ENCODE measurements around the gene ZNF622.
"Not testable (repeated sequence)": the region's sequence is repeated elsewhere in the genome, so short reads cannot be mapped to it uniquely, and the experiment has no call there.

ZNF622 gene

DNA sequence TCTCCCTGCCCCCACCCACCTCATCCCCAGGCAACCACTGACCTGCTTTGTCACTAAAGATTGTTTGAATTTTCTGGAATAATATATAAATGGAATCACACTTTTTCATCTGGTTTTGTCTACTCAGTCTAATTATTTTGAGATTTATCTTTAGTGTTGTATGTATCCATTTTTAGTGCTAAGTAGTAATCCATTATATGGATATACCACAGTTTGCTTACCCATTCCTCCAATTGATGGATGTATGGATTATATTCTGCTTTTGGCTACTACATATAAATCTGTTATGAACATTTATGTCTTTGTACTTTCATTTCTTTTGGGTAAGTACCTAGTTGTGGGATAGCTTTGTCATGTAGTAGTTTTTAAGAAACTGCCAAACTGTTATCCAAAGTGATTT, 14.5 kb upstream of the ZNF622 start:
- DNase-seq (ENCODE audit: low spot score) = no peak

DNA sequence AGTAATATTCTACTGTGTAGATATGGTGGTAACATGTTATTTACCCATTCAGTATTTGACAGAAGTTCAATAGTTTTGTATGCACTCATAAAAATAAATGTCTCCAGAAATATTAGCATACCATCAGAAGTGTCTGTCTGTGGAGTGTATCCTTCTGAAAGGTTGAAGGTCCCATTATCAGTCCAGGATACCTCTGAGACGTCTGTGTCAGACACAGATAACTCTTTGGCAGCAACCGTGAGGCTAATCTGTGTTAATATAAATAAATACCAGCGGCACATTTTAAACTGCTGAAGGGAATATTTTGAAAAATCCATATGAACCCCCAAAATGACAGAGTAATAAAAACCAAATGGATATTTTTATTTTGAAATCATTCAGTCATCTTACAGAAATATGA, 11.9 kb upstream of the ZNF622 start:
- DNase-seq (ENCODE audit: low spot score) = no peak

GRCh38 chr5:16476417-16476816, 10.8 kb upstream of the ZNF622 start:
- not testable (repeated sequence) for DNase-seq (ENCODE audit: low spot score)

DNA sequence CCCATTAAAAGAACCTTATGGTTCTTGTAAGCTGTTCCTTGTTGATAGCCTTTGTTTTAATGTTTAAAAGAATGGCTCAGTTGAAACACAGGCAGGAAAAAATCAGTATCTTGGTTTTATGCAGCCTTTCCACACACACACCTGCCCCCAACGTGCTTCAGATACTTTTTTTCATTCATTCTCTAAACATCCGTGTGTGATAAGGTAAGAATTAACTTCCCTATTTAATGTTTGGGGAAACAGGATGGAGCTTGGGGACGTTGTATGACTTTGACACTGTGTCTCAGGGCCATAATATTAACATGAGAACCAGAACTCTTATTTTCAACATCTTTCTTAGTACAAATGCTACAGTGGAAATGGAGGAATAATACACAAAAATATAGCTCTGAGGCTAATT, 5.8 kb upstream of the ZNF622 start:
- DNase-seq (ENCODE audit: low spot score) = no peak

GRCh38 chr5:16467363-16468219, 2.0 kb upstream of the ZNF622 start:
- no peak for DNase-seq (ENCODE audit: low spot score)

GRCh38 chr5:16464664-16465543, 696 bp downstream of the ZNF622 start:
- peak; percentile 24 for DNase-seq (ENCODE audit: low spot score)

GRCh38 chr5:16464231-16464630, 1.4 kb downstream of the ZNF622 start:
- DNase-seq (ENCODE audit: low spot score) = no peak

DNA sequence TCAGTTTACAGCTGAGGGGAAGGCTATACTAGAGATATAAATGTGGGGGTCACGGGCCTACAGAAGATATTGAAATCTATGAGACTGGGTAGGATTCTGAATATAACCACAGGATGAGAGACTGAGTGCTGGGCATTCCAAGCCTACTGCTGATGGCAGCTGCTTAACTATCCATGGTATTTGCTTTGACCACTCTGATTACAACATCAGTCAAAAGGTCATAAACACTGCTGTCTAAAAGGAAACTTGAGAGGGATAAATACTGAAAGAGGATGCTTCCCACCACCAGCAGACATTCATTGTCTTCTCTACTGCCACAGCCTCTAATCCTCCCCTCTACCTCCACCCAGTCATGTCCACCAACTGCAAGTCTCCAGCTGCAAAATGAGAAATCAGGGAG, 3.8 kb downstream of the ZNF622 start:
- DNase-seq (ENCODE audit: low spot score) = no peak

DNA sequence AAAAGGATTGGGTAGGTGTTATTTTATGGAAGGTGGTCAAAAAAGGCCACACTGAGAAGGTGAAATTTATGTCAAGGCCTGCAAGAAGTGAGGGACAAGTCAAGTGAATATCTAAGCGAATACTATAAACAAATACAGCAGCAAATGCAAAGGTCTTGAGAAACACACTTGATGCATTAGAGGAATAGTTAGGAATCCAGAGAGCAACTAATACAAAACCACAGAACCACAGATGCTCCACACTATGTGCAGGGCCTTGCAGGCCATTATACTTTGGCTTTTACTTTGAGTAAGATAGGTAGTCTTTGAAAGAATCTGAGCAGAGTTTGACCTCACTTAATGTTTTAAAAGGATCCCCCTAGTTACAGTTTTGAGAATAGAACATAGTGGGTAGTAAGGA, 4.6 kb downstream of the ZNF622 start:
- no peak for DNase-seq (ENCODE audit: low spot score)

- DNase-seq (ENCODE audit: low spot score) = no peak
These were observed 6.1 kb downstream of the ZNF622 start for GRCh38 chr5:16459451-16459850.

GRCh38 chr5:16457853-16458252, 7.7 kb downstream of the ZNF622 start:
- no peak for DNase-seq (ENCODE audit: low spot score)

DNA sequence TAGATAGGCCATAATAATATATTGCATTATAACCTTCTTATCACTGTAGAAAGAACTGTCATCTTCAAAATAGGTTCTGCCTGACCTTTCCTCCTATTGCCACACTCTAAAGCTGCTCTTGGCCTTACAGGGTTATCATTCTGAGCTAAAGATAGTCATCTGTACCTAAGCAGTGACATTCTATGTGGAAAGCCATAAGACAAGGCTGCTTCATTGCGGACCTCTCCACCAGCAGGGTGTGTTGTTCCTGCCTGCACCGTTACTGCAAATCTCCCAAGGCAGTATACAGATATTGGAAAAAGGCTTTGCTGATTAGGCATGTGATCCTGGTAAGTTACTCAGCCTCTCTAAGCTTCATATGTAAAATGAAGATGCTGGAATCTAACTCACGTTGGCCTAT, 8.1 kb downstream of the ZNF622 start:
- DNase-seq (ENCODE audit: low spot score) = peak; percentile 29

DNA sequence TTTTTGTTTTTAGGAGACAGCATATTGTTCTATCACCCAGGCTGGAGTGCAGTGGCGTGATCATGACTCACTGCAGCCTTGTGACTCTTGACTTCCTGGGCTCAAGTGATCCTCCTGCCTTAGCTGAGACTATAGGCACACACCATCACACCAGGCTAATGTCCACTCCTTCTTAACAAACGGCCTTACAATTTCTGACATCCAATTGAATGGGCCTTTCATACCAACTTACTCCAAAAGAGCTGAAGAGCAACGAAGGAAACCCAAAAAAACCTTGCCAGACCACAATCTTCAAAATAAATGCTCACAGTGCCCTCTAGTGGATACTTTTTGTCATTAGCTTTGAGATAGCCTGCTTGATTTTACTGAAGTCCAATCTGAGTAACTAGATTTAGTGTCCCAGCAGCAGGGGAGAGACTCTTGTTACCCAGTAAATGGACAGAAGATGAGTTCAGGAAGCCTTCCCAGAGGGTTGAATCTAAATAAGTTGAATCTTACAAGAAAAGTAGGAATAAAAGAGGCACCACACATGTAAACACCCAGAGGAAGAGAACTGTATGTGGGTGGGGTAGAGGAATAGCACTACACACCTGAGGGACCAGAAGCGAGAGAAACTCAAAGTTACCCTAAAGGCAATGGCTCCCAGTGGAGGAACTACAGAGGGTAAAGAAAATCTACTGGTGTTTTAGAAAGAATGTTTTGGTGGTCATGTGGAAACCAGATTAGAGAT, 9.3 kb downstream of the ZNF622 start:
- DNase-seq (ENCODE audit: low spot score) = peak; percentile 57

DNA sequence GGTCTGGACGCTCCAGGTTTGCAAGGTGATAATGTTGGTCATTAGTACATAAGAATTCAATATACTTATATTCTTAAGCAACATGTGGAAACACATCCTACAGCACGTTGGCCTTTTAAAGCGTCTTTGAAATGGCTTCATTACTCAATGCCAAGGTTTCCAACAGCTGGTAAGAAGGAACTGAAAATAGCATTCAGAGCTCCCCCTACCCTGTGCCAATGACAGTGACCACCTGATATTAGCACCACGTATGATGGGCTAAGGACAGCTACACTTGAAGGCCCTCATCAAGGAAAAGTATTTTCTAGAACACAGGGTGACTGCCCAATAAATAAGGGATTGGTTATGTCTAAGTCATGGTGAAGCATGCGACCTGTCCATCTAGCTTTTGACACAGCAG, 9.9 kb downstream of the ZNF622 start:
- no peak for DNase-seq (ENCODE audit: low spot score)

DNA sequence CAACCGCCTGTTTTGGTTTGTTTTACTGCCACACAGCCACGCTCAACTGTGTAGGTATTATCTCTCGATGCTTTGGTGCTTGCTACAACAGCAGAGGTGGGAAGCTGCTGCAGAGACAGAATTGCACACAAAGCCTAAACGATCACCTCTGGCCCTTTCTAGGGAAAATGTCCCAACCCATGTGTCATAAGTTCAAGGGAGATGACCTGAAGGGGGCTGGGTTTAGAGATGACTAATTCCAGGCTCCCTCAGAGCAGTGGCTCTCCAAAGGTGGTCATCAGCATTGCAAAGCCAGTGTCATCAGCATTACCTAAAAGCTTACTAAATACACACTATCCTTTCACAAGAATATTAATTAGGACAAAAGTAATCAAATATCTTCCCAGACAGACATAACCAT, 10.9 kb downstream of the ZNF622 start:
- no peak for DNase-seq (ENCODE audit: low spot score)

- DNase-seq (ENCODE audit: low spot score) = no peak
These were observed 12.0 kb downstream of the ZNF622 start for GRCh38 chr5:16453609-16454008.

DNA sequence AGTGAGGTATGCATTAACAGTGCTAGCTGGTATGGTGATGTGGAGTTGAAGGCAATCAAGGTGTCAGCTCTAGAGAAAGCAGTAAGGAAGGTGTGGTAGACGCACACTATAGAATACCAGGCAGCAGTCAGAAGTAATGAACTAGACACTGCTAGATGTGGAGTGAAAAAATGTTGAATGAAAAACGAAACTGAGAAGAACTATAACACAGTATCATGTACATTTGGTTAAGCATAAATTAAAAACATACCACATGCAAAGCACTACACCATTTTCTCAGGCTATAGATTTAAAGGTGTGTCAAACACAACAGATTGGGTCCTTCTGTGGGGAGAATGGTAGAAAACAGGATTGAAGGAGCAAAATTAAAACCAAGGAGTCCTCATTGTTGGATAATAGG, 15.4 kb downstream of the ZNF622 start:
- DNase-seq (ENCODE audit: low spot score) = no peak

DNA sequence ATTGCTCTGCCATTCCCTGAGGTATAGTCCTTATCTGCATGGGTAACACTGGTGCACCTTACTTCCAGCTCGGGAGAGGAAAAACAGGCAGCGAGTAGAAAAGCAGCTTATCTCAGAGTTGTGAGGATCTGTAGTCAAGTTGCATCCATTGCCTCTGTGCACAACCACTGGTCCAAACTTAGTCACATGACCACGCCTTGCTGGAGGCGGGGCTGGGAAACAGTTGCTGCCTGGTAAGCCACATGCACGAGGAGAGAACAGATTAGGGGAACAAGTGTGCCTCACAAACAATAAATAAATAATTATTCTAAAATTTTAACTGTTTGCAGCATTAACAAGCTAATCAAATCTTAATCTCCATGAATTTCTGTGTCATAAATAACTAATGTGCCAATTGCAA, 18.6 kb downstream of the ZNF622 start:
- no peak for DNase-seq (ENCODE audit: low spot score)

GRCh38 chr5:16437977-16438376, 27.6 kb downstream of the ZNF622 start:
- DNase-seq (ENCODE audit: low spot score) = no peak

- not testable (repeated sequence) for DNase-seq (ENCODE audit: low spot score)
These were observed 29.4 kb downstream of the ZNF622 start for GRCh38 chr5:16436065-16436682.

GRCh38 chr5:16431490-16431889, 34.1 kb downstream of the ZNF622 start:
- no peak for DNase-seq (ENCODE audit: low spot score)

Data from Ammon's horn (tissue), 1 donor.